CD4-positive, alpha-beta T cell treated with Interleukin-17A for 1 hour (primary cell): ENCODE results near the gene SH3BP4.

Experiments used
- DNase-seq: peaks from one replicate; pipeline ENCODE4 v3.0.0-alpha.2; 2020

The SH3BP4 gene

GRCh38 chr2:235063471-235063961 lies 111.7 kb downstream of the SH3BP4 start:
- no peak for DNase-seq

GRCh38 chr2:235064976-235065375 lies 113.2 kb downstream of the SH3BP4 start:
- DNase-seq, result no peak

- no peak for DNase-seq
These were observed 114.7 kb downstream of the SH3BP4 start for GRCh38 chr2:235066490-235066889.

GRCh38 chr2:235066895-235067294 lies 115.1 kb downstream of the SH3BP4 start:
- DNase-seq, result no peak

- no peak for DNase-seq
These were observed 116.9 kb downstream of the SH3BP4 start for GRCh38 chr2:235068701-235069100.

GRCh38 chr2:235070063-235070706 lies 118.4 kb downstream of the SH3BP4 start:
- no peak for DNase-seq

GRCh38 chr2:235073868-235074413 lies 122.1 kb downstream of the SH3BP4 start:
- DNase-seq, result no peak

GRCh38 chr2:235077046-235077445 lies 125.2 kb downstream of the SH3BP4 start:
- DNase-seq, result no peak

- DNase-seq, result no peak
These were observed 126.4 kb downstream of the SH3BP4 start for GRCh38 chr2:235078182-235078581.

- DNase-seq, result no peak
These were observed 127.2 kb downstream of the SH3BP4 start for GRCh38 chr2:235078914-235079472.

GRCh38 chr2:235080101-235080500 lies 128.3 kb downstream of the SH3BP4 start:
- no peak for DNase-seq

GRCh38 chr2:235082578-235083338 lies 130.9 kb downstream of the SH3BP4 start:
- DNase-seq, result no peak

- no peak for DNase-seq
These were observed 132.0 kb downstream of the SH3BP4 start for GRCh38 chr2:235083822-235084221.

- no peak for DNase-seq
These were observed 132.6 kb downstream of the SH3BP4 start for GRCh38 chr2:235084424-235084823.

GRCh38 chr2:235085476-235085875 lies 133.7 kb downstream of the SH3BP4 start:
- no peak for DNase-seq

GRCh38 chr2:235086481-235087184 lies 134.8 kb downstream of the SH3BP4 start:
- DNase-seq, result no peak

- no peak for DNase-seq
These were observed 136.1 kb downstream of the SH3BP4 start for GRCh38 chr2:235087832-235088495.

- DNase-seq, result no peak
These were observed 136.7 kb downstream of the SH3BP4 start for GRCh38 chr2:235088496-235088921.

- DNase-seq, result no peak
These were observed 139.6 kb downstream of the SH3BP4 start for GRCh38 chr2:235091421-235091820.

GRCh38 chr2:235091983-235092382 lies 140.2 kb downstream of the SH3BP4 start:
- no peak for DNase-seq

- no peak for DNase-seq
These were observed 140.8 kb downstream of the SH3BP4 start for GRCh38 chr2:235092433-235093223.

- DNase-seq, result no peak
These were observed 142.6 kb downstream of the SH3BP4 start for GRCh38 chr2:235094457-235094856.
